ENCODE data around the gene NHLRC2.
A peak's percentile ranks its signal among the peaks of the same experiment; 100 is the strongest.

Gene NHLRC2

GRCh38 chr10:113856563-113856962 is 2.1 kb downstream of the NHLRC2 start:
- H3K9me3 Mint-ChIP-seq: no peaks in the 10 kb centered on the region
- peaks cover 4% of the 10 kb centered on the region for H3K27me3 Mint-ChIP-seq (ENCODE audit: low read depth)
- H3K4me1 Mint-ChIP-seq: peaks cover 44% of the 10 kb centered on the region
- H3K27ac Mint-ChIP-seq: peak overlapping the region; percentile 28 to 100 (median 51)
- TF ChIP-seq CTCF (IDR thresholded peaks at IDR 0.05; ENCODE audit: unreplicated experiment in 3 of 3): no peak
- H3K4me3 Mint-ChIP-seq: peak overlapping the region; percentile 93 to 98 (median 97)
- peaks cover 31% of the 10 kb centered on the region for H3K36me3 Mint-ChIP-seq (ENCODE audit: low read depth)

DNA sequence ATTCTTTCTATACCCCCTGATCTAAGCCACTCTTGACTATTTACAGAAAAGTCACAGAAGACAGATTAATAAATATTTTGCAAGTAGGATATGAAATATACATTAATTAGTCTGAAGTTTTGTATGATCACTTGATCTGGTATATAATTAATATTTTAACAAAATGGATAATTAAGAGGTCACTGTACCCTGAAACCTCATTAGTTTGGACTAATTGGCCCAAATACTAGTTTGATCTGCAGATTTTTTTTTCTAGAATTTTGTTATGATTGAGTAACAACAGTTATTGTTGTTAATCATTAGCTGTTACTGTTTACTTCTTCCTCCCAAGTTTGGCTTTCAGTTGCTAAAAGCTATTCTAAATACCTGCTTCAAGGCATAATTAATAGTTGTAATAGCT is 2.7 kb downstream of the NHLRC2 start:
- H3K4me3 Mint-ChIP-seq: peak overlapping the region; percentile 57 to 77 (median 60)
- no peaks in the 10 kb centered on the region for H3K9me3 Mint-ChIP-seq
- H3K27ac Mint-ChIP-seq: no peak overlapping the region
- peaks cover 4% of the 10 kb centered on the region for H3K27me3 Mint-ChIP-seq (ENCODE audit: low read depth)
- peaks cover 44% of the 10 kb centered on the region for H3K4me1 Mint-ChIP-seq
- TF ChIP-seq CTCF (IDR thresholded peaks at IDR 0.05; ENCODE audit: unreplicated experiment in 3 of 3): no peak
- H3K36me3 Mint-ChIP-seq (ENCODE audit: low read depth): peaks cover 35% of the 10 kb centered on the region

- Mint-ChIP-seq H3K36me3 (ENCODE audit: low read depth) (peaks cover 48% of the 10 kb centered on the region), H3K27me3 (ENCODE audit: low read depth) (peaks cover 4% of the 10 kb centered on the region), H3K9me3 (no peaks in the 10 kb centered on the region), H3K27ac (no peak overlapping the region), H3K4me3 (peak overlapping the region in 2 of 3 experiments; percentile 39 to 54), H3K4me1 (peaks cover 39% of the 10 kb centered on the region)
- TF ChIP-seq CTCF (IDR thresholded peaks at IDR 0.05; ENCODE audit: unreplicated experiment in 3 of 3): no peak
Measured at GRCh38 chr10:113858541-113858940, 4.1 kb downstream of the NHLRC2 start.

GRCh38 chr10:113859261-113859660 is 4.8 kb downstream of the NHLRC2 start:
- Mint-ChIP-seq H3K4me3 (no peak overlapping the region), H3K27me3 (ENCODE audit: low read depth) (peaks cover 4% of the 10 kb centered on the region), H3K4me1 (peaks cover 32% of the 10 kb centered on the region), H3K9me3 (no peaks in the 10 kb centered on the region), H3K27ac (no peak overlapping the region), H3K36me3 (ENCODE audit: low read depth) (peaks cover 56% of the 10 kb centered on the region)
- TF ChIP-seq CTCF (IDR thresholded peaks at IDR 0.05; ENCODE audit: unreplicated experiment in 3 of 3): no peak

- H3K27ac Mint-ChIP-seq: no peak overlapping the region
- no peaks in the 10 kb centered on the region for H3K4me1 Mint-ChIP-seq
- H3K27me3 Mint-ChIP-seq (ENCODE audit: low read depth): no peaks in the 10 kb centered on the region
- no peak overlapping the region for H3K4me3 Mint-ChIP-seq
- H3K36me3 Mint-ChIP-seq (ENCODE audit: low read depth): peaks cover 71% of the 10 kb centered on the region
- H3K9me3 Mint-ChIP-seq: peaks cover 6% of the 10 kb centered on the region
- no peak for TF ChIP-seq CTCF (IDR thresholded peaks at IDR 0.05; ENCODE audit: unreplicated experiment in 3 of 3)
Measured at GRCh38 chr10:113865901-113866300, 11.4 kb downstream of the NHLRC2 start.

DNA sequence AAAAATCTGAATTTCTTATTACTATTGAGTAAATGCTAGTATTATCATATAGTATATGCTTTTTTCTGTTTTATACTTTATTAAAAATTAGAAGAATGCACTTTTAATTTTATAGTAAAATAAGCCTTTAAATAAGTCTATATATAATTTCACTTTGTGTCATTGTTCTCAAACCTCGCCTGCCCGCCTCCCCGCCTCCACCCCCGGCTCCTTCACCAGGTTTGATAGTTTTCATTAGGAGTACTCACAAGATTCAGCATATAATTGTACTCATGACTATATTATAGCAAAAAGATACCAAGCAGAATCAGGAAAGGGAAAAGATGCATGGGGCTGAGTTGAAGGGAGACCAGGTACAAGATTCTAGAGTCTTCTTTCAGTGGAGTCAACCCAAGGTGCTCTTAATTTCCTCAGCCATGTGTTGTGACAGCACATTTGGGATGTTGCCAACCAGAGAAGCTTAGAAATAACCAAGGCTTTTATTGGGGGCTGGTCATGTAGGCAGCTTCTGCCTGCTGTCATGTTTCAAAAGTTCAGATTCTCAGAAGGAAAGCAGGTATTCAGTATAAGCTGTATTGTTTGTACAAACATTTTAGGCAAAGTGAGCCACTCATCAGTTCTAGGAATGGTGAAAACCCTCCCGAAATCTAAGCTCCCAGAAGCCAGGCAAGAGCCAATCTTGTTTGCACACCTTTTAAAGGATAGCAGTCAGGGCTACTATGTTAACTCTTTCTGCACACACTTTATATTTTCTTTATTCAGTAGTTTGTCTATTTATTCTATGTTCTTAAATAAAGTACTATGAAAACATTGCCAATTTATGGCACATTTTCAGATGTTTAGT is 12.3 kb downstream of the NHLRC2 start:
- H3K27ac Mint-ChIP-seq: no peak overlapping the region
- H3K36me3 Mint-ChIP-seq (ENCODE audit: low read depth): peaks cover 71% of the 10 kb centered on the region
- TF ChIP-seq CTCF (IDR thresholded peaks at IDR 0.05; ENCODE audit: unreplicated experiment in 3 of 3): no peak
- no peaks in the 10 kb centered on the region for H3K27me3 Mint-ChIP-seq (ENCODE audit: low read depth)
- peaks cover 9% of the 10 kb centered on the region for H3K9me3 Mint-ChIP-seq
- H3K4me3 Mint-ChIP-seq: no peak overlapping the region
- H3K4me1 Mint-ChIP-seq: no peaks in the 10 kb centered on the region
